SK-N-DZ (cell line): ENCODE measurements around the gene PPIF.
"Not testable (repeated sequence)": the region's sequence is repeated elsewhere in the genome, so short reads cannot be mapped to it uniquely, and the experiment has no call there.

Experiments
- DNase-seq: peaks from one replicate; pipeline ENCODE4 v3.0.0-alpha.2; 2015; ENCODE audit warnings: low spot score

Gene PPIF

GRCh38 chr10:79331226-79331625 is 16.0 kb upstream of the PPIF start:
- no peak for DNase-seq

- no peak for DNase-seq
Measured at GRCh38 chr10:79331709-79332108, 15.6 kb upstream of the PPIF start.

- DNase-seq = not testable (repeated sequence)
Measured at GRCh38 chr10:79332610-79333315, 14.5 kb upstream of the PPIF start.

GRCh38 chr10:79333513-79333912 is 13.8 kb upstream of the PPIF start:
- no peak for DNase-seq

GRCh38 chr10:79334573-79334972 is 12.7 kb upstream of the PPIF start:
- DNase-seq = no peak

- no peak for DNase-seq
Measured at GRCh38 chr10:79335094-79335469, 12.2 kb upstream of the PPIF start.

- DNase-seq = no peak
Measured at GRCh38 chr10:79335470-79336235, 11.6 kb upstream of the PPIF start.

- DNase-seq = no peak
Measured at GRCh38 chr10:79336276-79336675, 11.0 kb upstream of the PPIF start.

GRCh38 chr10:79336739-79337138 is 10.5 kb upstream of the PPIF start:
- DNase-seq = peak; percentile 38

GRCh38 chr10:79337783-79338469 is 9.3 kb upstream of the PPIF start:
- DNase-seq = not testable (repeated sequence)

GRCh38 chr10:79339266-79339665 is 8.0 kb upstream of the PPIF start:
- no peak for DNase-seq

GRCh38 chr10:79340646-79341244 is 6.5 kb upstream of the PPIF start:
- DNase-seq = no peak

GRCh38 chr10:79342295-79342761 is 4.9 kb upstream of the PPIF start:
- DNase-seq = peak; percentile 95

- DNase-seq = no peak
Measured at GRCh38 chr10:79342811-79343561, 4.3 kb upstream of the PPIF start.

- DNase-seq = no peak
Measured at GRCh38 chr10:79344502-79345195, 2.6 kb upstream of the PPIF start.

GRCh38 chr10:79345241-79346011 is 1.8 kb upstream of the PPIF start:
- no peak for DNase-seq

- no peak for DNase-seq
Measured at GRCh38 chr10:79346012-79346340, 1.3 kb upstream of the PPIF start.

- DNase-seq = peak; percentile 69
Measured at GRCh38 chr10:79346388-79347225, 662 bp upstream of the PPIF start.
